Omental fat pad (tissue), 4 donors: ENCODE results near the gene OGDH. TPM values are rescaled to one million over a fixed set of nuclear protein-coding genes. Genes with fewer than 3 reads are reported as not detected.

ENCODE experiments used
- ATAC-seq: fragments of 150-250 bp; one replicate; pipeline ENCODE4 v1.9.1; 2016; ENCODE audit warnings: mild to moderate bottlenecking, moderate library complexity; ENCODE audit not compliant: low FRiP score
- DNase-seq: peaks from one replicate; pipeline ENCODE4 v3.0.0-alpha.2; 2019; ENCODE audit warnings: low spot score
- total RNA-seq, 4 donors: library from RNA; depleted of rRNA; stranded (reverse); fragments of >200 nt; gene quantifications; one replicate each; pipeline ENCODE4 v1.1.0, GENCODE V29; 2016
- TF ChIP-seq, protein P1 (sequence below), 3 donors: fragments of 450-650 bp; IDR thresholded peaks; one replicate each; pipeline ENCODE4 v1.5.1; 2016 to 2017; ENCODE audit warnings: antibody characterized with exemption in 3 of 3, mild to moderate bottlenecking in 3 of 3, moderate library complexity in 2 of 3

Gene OGDH
- total RNA-seq, 4 donors from 2014 or later: 75.4 to 91.0 (median 82.0) TPM

DNA sequence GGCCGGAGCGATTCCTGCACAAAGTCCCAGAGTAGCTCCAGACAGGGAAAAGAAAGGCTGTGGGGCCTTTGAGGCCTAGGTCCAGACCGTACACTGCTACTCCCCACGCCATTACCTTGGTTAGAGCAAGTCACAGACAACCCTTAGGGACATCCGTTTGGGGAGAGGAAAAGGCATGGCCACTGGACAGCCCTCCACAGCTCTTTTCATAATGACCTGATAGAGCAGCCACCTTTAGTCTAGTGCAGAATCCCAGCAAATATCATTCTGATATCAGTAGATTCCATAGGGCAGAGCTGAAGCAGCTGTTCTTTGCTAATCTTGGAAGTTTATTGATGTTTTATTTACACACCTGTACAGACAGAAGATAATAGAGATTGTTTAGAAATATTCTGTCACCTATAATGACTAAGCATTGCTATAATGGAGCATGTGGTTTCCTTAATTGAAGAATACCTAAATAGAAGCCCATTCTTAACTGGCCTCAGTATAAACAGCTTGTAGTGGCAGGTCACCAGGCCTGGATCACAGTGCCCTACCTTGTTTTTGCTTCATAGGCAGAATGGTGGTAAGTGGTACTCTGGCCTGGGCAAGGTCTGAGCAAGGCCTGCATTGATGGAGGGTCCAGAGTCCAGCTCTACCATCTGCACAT, 27.9 kb downstream of the OGDH start:
- DNase-seq (no peak), ATAC-seq (peak; percentile 19)
- TF ChIP-seq, protein P1, sequence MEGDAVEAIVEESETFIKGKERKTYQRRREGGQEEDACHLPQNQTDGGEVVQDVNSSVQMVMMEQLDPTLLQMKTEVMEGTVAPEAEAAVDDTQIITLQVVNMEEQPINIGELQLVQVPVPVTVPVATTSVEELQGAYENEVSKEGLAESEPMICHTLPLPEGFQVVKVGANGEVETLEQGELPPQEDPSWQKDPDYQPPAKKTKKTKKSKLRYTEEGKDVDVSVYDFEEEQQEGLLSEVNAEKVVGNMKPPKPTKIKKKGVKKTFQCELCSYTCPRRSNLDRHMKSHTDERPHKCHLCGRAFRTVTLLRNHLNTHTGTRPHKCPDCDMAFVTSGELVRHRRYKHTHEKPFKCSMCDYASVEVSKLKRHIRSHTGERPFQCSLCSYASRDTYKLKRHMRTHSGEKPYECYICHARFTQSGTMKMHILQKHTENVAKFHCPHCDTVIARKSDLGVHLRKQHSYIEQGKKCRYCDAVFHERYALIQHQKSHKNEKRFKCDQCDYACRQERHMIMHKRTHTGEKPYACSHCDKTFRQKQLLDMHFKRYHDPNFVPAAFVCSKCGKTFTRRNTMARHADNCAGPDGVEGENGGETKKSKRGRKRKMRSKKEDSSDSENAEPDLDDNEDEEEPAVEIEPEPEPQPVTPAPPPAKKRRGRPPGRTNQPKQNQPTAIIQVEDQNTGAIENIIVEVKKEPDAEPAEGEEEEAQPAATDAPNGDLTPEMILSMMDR (IDR thresholded peaks at IDR 0.05): no peak

DNA sequence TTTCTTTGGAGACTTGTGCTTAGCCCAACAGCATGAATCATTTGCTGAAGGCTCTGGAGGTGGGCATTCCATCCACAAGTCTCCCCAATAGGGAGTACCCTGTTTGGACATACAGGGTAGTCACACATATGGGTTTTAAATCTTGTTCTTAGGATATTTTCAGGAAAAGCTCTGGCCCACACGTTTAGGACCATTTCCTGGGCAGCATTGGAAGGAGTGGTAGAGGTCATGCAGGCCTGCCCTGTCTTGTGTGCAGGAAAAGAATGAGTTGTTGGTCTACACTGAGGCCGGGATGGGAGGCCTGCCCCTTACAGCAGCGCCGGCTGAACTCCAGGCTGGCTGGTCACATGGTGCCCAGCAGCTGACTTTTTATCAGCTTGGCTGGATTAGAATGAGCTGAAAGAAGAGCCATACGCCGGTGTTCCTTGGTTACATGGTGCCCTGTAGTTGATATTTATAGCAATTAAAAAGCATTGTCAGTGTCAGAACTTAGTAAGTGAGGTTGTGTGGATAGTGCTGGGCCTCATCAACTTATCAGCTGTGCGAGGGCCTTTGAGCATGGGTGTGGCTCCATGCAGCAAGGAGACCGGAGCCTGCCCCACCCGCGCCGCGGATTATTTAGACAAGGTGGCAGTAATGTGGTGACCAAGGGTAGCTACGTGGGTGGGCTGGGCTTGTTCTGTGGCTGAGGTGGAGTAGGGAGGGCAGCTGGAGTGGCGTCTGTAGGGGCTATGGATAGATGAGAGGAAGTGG, 28.6 kb downstream of the OGDH start:
- DNase-seq: no peak
- no peak for ATAC-seq
- TF ChIP-seq, protein P1 (IDR thresholded peaks at IDR 0.05): no peak

DNA sequence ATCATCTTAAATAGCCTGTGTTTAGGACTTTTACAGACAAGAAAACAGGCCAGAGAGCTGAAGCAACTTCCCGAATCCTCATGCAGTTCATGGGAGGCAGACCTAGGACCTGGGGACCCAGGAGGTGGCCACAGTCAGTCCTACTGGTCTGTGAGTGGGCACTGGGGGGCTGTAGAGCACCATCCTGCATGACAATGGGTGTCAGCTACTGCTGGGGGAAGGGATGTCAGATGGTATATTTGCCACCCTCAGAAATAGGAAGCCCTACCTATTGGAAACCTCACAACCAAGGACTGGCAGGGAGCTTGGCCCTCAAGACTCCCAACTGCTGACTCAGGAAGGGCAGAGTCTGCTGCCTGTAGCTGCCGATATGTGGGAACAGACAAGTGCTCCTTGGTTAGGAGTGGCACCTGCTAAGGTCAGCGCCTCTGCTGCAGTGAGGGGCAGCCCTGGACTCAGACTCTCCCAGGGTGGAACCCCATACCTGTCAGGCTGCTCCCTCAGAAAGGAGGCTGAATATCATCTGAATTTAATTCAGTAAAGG, 29.7 kb downstream of the OGDH start:
- TF ChIP-seq, protein P1 (IDR thresholded peaks at IDR 0.05): no peak
- DNase-seq (no peak), ATAC-seq (no peak)

DNA sequence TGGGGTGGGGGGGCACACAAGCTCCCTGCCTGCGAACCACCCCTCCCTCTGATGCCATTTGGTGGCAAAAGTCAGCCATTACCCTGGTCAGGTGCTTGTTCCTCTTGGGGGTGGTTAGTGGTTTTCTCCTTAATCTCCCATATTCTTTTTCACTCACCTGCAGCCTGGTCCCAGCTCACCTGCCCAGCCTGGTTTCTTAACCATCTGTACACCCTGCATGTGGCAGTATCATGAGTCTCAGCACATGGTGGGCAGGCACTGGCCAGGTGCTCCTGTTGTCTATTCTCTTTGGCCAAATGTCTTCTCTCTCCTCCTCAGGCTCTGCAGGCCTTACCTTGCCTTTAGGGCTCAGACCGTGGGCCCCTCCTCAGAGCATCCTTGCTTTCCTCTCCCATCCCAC, 30.5 kb downstream of the OGDH start:
- no peak for DNase-seq
- ATAC-seq: no peak
- TF ChIP-seq, protein P1 (IDR thresholded peaks at IDR 0.05): no peak

DNA sequence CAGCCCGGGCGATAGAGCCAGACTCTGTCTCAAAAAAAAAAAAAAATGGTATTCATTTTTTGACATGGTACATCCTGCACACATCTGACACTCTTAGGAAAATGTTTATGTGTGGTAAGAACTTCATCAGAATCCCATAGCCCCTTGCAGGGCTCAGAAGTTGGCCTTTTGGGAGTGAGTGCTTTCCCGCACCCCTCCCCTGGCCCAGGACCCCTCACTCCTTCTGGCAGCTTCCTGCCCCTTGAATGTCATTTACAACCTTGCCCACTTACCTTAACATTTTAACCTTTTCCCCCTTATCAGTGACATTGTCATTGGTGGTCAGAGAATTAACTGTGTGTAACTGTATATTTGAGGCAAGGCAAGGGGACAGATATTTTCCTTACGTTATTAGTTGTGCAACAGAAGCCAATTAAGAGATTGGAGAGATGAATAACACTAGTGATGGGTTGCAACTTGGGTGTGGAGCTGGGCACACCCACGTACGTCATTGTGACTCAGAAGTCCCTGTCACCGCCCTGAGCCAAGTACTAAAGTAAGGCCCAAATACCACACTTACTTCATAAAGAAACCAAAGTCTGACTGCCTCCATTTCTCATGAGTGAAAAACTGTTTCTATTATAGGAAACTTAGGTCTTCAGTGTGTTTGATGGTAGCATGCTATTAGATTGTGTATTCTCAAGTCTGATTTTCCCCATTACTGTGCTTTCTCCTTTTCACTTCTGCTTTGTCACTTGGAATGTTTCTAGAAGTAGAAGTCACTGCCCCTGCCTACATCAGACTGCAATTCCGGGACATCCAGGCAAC, 31.6 kb downstream of the OGDH start:
- DNase-seq: no peak
- peak; percentile 38 for ATAC-seq
- TF ChIP-seq, protein P1 (IDR thresholded peaks at IDR 0.05): no peak

DNA sequence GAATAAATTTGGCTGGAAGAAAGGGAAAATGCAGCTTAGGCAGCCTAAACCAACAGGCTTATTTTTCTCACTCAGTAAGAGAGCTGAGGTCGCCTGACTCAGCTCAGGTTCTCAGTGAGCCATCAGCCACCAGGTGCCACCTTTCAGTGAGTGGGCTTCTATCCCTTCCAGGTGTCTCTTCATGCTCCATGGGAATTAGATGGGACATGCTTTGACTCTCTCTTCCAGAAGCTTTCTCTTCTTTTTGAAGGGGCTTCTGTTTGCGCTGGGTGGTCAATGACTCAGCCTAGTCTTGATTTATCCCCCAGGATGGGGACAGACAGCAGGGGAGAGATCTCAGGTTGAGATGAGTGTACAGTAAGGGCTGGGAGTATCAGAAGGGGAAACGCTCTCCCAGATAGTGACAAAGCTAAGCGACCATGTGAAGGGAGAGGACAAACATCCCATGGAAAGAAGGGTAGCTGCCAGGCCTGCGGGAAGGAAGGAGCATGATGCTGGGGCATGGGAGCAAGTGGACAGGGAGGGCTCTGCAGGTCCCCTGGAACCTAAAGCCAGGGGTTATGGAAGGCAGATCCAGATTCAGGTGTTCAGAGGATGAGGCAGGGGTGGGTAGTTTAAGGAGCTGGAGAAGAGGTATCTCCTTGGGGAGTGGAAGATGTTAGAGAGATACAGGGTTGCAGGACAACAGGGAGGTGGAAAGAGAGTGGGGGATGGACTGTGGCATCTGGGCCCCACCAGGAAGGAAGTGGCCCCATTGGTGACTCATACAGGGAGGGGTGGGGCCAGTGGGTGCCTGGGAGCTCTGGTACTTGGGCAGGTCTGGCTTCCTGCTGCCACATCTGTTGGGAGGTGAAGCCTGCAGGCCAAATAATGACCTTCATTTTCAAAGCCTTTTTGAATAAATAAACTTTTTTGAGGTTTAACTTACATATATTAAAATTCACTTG, 32.5 kb downstream of the OGDH start:
- DNase-seq (no peak), ATAC-seq (peak; percentile 64)
- TF ChIP-seq, protein P1 (IDR thresholded peaks at IDR 0.05): no peak
